ENCODE results near the gene C19orf12. TPM values are rescaled to one million over a fixed set of nuclear protein-coding genes. Genes with fewer than 3 reads are reported as not detected.
A peak's percentile ranks its signal among the peaks of the same experiment; 100 is the strongest.

Gene C19orf12
- total RNA-seq (2021; ENCODE audit: unreplicated experiment) (10.0 TPM), Bru-seq, nascent RNA (percentile 62 among the genes with signal in this experiment), BruChase-seq, experiment 1, labeled RNA remaining after a 6-hour chase (percentile 73 among the genes with signal in this experiment), BruChase-seq, experiment 2, labeled RNA remaining after a 2-hour chase (percentile 76 among the genes with signal in this experiment)
- 9.3 and 10.2 TPM in 2 replicates for polyA plus RNA-seq (2012)
- long read RNA-seq, transcript C19orf12-201 (3 exons, 2,464 nt): major isoform, 19 of 45 reads
- long read RNA-seq, transcript C19orf12-204 (2 exons, 1,912 nt): minor isoform, 9 of 45 reads
- long read RNA-seq, partial matches to known transcripts: 0 of 45 reads
- long read RNA-seq, other reads (novel, unspliced or antisense): 15 of 45 reads

- peak within 1 kb of the TSS; percentile 94 for H3K9ac ChIP-seq (ENCODE audit: low read length)
- peak within 1 kb of the TSS; percentile 80 to 96 for H3K4me3 ChIP-seq (replicated peaks in 1 of 2; ENCODE audit: low read depth in 1 of 2, low read length in 2 of 2)
- no peaks in the 10 kb centered on the region for H3K9me3 ChIP-seq (ENCODE audit: control insufficient read depth in 1 of 2, insufficient read depth in 1 of 2, low read depth in 1 of 2, low read length in 2 of 2)
- intact Hi-C loops (cut with micrococcal nuclease): loop anchor here (5.0 kb wide), 1 partner anchor 248 kb away; no protein-coding TSS in a partner anchor
- no peaks in the 10 kb centered on the region for H3K27me3 ChIP-seq (ENCODE audit: insufficient read depth, low read length)
- H3K27ac ChIP-seq (ENCODE audit: low read depth, low read length): peak within 1 kb of the TSS; percentile 92
- peak; percentile 81 for ATAC-seq
- BruUV-seq (replicated peaks): no TSS peak
- ChIA-PET POLR2A (interaction anchor here (1.0 to 1.1 kb wide), 2 partner anchors 109 to 129 kb away, joined by 3 to 5 read pairs; partner anchors contain the start of gene POP4), CTCF (interaction anchor here (1.0 to 1.4 kb wide), 2 partner anchors 29 to 104 kb away, joined by 3 to 5 read pairs; no protein-coding TSS in a partner anchor), RAD21 (ENCODE audit: low non-redundant PET in 1 of 2, low total read pairs in 2 of 2, uncharacterized antibody in 2 of 2, unreplicated experiment in 2 of 2) (no interaction called here)
- H3K4me2 ChIP-seq (ENCODE audit: low read length): peak within 1 kb of the TSS; percentile 97
- H3K79me2 ChIP-seq (ENCODE audit: insufficient read depth, low read length): peaks cover 17% of the 10 kb centered on the region
- DNase-seq (ENCODE audit: low read depth, low spot score): no peak
- no peaks in the 10 kb centered on the region for H4K20me1 ChIP-seq (ENCODE audit: insufficient read depth)
- H3K36me3 ChIP-seq (ENCODE audit: control insufficient read depth in 1 of 2, insufficient read depth in 2 of 2, low read length in 2 of 2): no peaks in the 10 kb centered on the region
- H3K9me2 ChIP-seq (ENCODE audit: insufficient read depth): no peaks in the 10 kb centered on the region
- H3K4me1 ChIP-seq (ENCODE audit: control insufficient read depth in 1 of 2, insufficient read depth in 2 of 2, low read length in 2 of 2): peaks cover 10% of the 10 kb centered on the region in 2 experiments
- no peak within 1 kb of the TSS for H2AFZ ChIP-seq (ENCODE audit: low read depth, low read length, poor library complexity, severe bottlenecking)
- peak; percentile 45 for TF ChIP-seq POLR2A (IDR thresholded peaks at IDR 0.05; ENCODE audit: borderline replicate concordance, extremely low read depth, insufficient read depth, insufficient read length)
- no peak for TF ChIP-seq REST (IDR thresholded peaks at IDR 0.05; ENCODE audit: low read depth)
- TF ChIP-seq EGR1 (IDR thresholded peaks at IDR 0.05; ENCODE audit: low read depth): peak; percentile 50
- peak; percentile 99 for TF ChIP-seq ZFX (IDR thresholded peaks at IDR 0.05)
- no peak for TF ChIP-seq ATF3 (IDR thresholded peaks at IDR 0.05)
- peak; percentile 77 for TF ChIP-seq POLR2AphosphoS5 (IDR thresholded peaks at IDR 0.05; ENCODE audit: low read depth, low read length)
- no peak for TF ChIP-seq SRF (IDR thresholded peaks at IDR 0.05; ENCODE audit: low read depth)
- TF ChIP-seq JUND (IDR thresholded peaks at IDR 0.05): no peak
- no peak for TF ChIP-seq EZH2phosphoT487 (IDR thresholded peaks at IDR 0.05; ENCODE audit: borderline replicate concordance)
- 0 out of 2 replicates have a peak, but pooled peaks have one; percentile 13 for TF ChIP-seq SP1 (IDR thresholded peaks at IDR 0.05; ENCODE audit: low read depth)
- TF ChIP-seq EZH2 (IDR thresholded peaks at IDR 0.05): no peak
- no peak for TF ChIP-seq RAD21 (IDR thresholded peaks at IDR 0.05; ENCODE audit: low read depth)
- no peak for TF ChIP-seq FOSL1 (IDR thresholded peaks at IDR 0.05; ENCODE audit: low read depth)
- no peak for TF ChIP-seq ZNF274 (IDR thresholded peaks at IDR 0.05; ENCODE audit: low read depth, low read length)
- peak; percentile 57; the same call in 1 of the 2 replicates for TF ChIP-seq SIN3A (IDR thresholded peaks at IDR 0.05; ENCODE audit: low read depth)
- no peak for TF ChIP-seq CBX3 (IDR thresholded peaks at IDR 0.05; ENCODE audit: low read depth)
- TF ChIP-seq TCF7L2 (IDR thresholded peaks at IDR 0.05; ENCODE audit: borderline replicate concordance, extremely low read depth, insufficient read depth, insufficient read length): no peak
- peak; percentile 75 for TF ChIP-seq MAX (IDR thresholded peaks at IDR 0.05)
- TF ChIP-seq CTCF (IDR thresholded peaks at IDR 0.05 in 2 of 3, conservative IDR thresholded peaks at IDR 0.05 in 1 of 3; ENCODE audit: borderline replicate concordance in 1 of 3, insufficient read depth in 1 of 3, low read depth in 2 of 3, low read length in 2 of 3): no peak
These were observed at the start of gene C19orf12 for GRCh38 chr19:29714953-29715700. TSS of gene C19orf12 (minus strand) at chr19:29715261. CDS start at chr19:29708413, 6,848 bp downstream.

Data from HCT116 (cell line).